Astrocyte of the cerebellum (primary cell): ENCODE data around the gene CLIP2.
"Not testable (repeated sequence)": the region's sequence is repeated elsewhere in the genome, so short reads cannot be mapped to it uniquely, and the experiment has no call there.

Experiments
- DNase-seq: peaks from one replicate; pipeline ENCODE4 v3.0.0-alpha.2; 2011; ENCODE audit warnings: low read depth
- H3K4me3 ChIP-seq: 2 replicates; pipeline ENCODE4 v1.5.1; 2011; ENCODE audit warnings: mild to moderate bottlenecking, low read depth, low read length, moderate library complexity
- in situ Hi-C: cut with HindIII; loops from 2 replicates; pipeline ENCODE4 v1.10.0; 2017; ENCODE audit warnings: low sequenced_read_pairs
- TF ChIP-seq, protein P1 (sequence below): IDR thresholded peaks from 2 replicates; pipeline ENCODE4 v1.5.1; 2012; ENCODE audit warnings: low read length, low read depth, moderate library complexity, mild to moderate bottlenecking; ENCODE audit errors: missing control alignments

Gene CLIP2

GRCh38 chr7:74253331-74253730 is 35.9 kb upstream of the CLIP2 start:
- peak overlapping the region; percentile 94 for H3K4me3 ChIP-seq
- in situ Hi-C loops, result no loop called here
- TF ChIP-seq, protein P1, sequence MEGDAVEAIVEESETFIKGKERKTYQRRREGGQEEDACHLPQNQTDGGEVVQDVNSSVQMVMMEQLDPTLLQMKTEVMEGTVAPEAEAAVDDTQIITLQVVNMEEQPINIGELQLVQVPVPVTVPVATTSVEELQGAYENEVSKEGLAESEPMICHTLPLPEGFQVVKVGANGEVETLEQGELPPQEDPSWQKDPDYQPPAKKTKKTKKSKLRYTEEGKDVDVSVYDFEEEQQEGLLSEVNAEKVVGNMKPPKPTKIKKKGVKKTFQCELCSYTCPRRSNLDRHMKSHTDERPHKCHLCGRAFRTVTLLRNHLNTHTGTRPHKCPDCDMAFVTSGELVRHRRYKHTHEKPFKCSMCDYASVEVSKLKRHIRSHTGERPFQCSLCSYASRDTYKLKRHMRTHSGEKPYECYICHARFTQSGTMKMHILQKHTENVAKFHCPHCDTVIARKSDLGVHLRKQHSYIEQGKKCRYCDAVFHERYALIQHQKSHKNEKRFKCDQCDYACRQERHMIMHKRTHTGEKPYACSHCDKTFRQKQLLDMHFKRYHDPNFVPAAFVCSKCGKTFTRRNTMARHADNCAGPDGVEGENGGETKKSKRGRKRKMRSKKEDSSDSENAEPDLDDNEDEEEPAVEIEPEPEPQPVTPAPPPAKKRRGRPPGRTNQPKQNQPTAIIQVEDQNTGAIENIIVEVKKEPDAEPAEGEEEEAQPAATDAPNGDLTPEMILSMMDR, result no peak

GRCh38 chr7:74253835-74254128 is 35.4 kb upstream of the CLIP2 start:
- in situ Hi-C loops, result no loop called here
- TF ChIP-seq, protein P1, result no peak
- DNase-seq, result no peak
- peak overlapping the region; percentile 94 for H3K4me3 ChIP-seq

More at GRCh38 chr7:74253331-74253730, 35.9 kb upstream of the CLIP2 start:
- no peak for DNase-seq

GRCh38 chr7:74254129-74254857 is 34.9 kb upstream of the CLIP2 start, which contains the start of gene RFC2:
Gene RFC2 (minus strand): TSS chr7:74254399. CDS start chr7:74254383, 16 bp downstream.
- DNase-seq, result peak; percentile 89
- TF ChIP-seq, protein P1, result peak; percentile 16
- in situ Hi-C loops, result no loop called here
- peak within 1 kb of the TSS; percentile 94 for H3K4me3 ChIP-seq

- TF ChIP-seq, protein P1, result no peak
- in situ Hi-C loops, result no loop called here
- H3K4me3 ChIP-seq, result peak overlapping the region; percentile 94
- DNase-seq, result no peak
These were observed 34.3 kb upstream of the CLIP2 start for GRCh38 chr7:74254858-74255379.

DNA sequence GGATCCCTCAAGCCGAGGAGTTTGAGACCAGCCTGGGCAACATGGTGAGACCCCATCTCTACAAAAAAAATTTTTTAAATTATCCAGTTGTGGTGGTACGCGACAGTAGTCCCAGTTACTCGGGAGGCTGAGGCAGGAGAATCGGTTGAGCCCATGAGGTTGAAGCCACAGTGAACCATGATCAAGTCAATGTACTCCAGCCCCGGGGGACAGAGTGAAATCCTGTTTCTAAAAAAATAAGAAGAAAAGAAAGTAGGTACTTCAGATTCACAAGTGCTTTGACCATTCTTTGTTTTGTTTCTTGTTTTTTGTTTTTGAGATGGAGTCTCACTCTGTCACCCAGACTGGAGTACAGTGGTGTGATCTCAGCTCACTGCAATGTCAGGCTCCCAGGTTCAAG is 33.7 kb upstream of the CLIP2 start:
- DNase-seq, H3K4me3 ChIP-seq, in situ Hi-C loops: not testable (repeated sequence)

- in situ Hi-C loops, result no loop called here
- peak; percentile 87 for DNase-seq
- TF ChIP-seq, protein P1, result no peak
- H3K4me3 ChIP-seq, result no peak overlapping the region
These were observed 32.5 kb upstream of the CLIP2 start for GRCh38 chr7:74256491-74257408.
